ENCODE measurements around the gene LITAF. TPM values are rescaled to one million over a fixed set of nuclear protein-coding genes. Genes with fewer than 3 reads are reported as not detected.

Gene LITAF
- total RNA-seq, 4 donors from 2014 or later, result 59.7 to 93.5 (median 64.8) TPM

GRCh38 chr16:11612665-11613025 is 25.9 kb upstream of the LITAF start:
- TF ChIP-seq, protein P1, sequence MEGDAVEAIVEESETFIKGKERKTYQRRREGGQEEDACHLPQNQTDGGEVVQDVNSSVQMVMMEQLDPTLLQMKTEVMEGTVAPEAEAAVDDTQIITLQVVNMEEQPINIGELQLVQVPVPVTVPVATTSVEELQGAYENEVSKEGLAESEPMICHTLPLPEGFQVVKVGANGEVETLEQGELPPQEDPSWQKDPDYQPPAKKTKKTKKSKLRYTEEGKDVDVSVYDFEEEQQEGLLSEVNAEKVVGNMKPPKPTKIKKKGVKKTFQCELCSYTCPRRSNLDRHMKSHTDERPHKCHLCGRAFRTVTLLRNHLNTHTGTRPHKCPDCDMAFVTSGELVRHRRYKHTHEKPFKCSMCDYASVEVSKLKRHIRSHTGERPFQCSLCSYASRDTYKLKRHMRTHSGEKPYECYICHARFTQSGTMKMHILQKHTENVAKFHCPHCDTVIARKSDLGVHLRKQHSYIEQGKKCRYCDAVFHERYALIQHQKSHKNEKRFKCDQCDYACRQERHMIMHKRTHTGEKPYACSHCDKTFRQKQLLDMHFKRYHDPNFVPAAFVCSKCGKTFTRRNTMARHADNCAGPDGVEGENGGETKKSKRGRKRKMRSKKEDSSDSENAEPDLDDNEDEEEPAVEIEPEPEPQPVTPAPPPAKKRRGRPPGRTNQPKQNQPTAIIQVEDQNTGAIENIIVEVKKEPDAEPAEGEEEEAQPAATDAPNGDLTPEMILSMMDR (IDR thresholded peaks at IDR 0.05; ENCODE audit: low read depth), result no peak

GRCh38 chr16:11611871-11612664 is 25.3 kb upstream of the LITAF start:
- TF ChIP-seq, protein P1 (IDR thresholded peaks at IDR 0.05; ENCODE audit: low read depth), result no peak

DNA sequence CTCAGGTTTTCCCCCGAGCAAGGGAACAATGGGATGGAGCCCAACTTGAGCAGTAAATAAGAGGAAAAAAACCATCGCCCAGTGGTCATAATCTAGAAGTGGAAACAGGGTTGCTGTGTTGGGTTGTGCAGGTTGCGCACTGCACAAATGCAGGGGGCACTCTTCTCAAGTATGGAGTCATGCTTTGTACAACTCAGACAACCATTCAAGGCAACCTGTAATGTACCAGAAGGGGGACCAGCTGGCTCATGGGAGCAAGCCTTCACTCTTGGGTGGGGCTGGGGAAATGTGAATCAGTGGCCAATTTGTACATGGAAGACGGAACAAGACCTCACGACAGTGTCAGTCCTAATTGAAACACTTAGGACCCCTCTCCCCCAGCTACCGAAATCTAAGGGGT is 23.9 kb upstream of the LITAF start:
- TF ChIP-seq, protein P1 (IDR thresholded peaks at IDR 0.05; ENCODE audit: low read depth), result no peak

- TF ChIP-seq, protein P1 (IDR thresholded peaks at IDR 0.05; ENCODE audit: low read depth), result no peak
Measured at GRCh38 chr16:11610121-11610505, 23.4 kb upstream of the LITAF start.

GRCh38 chr16:11609474-11610120 is 22.9 kb upstream of the LITAF start:
- TF ChIP-seq, protein P1 (IDR thresholded peaks at IDR 0.05; ENCODE audit: low read depth), result no peak

DNA sequence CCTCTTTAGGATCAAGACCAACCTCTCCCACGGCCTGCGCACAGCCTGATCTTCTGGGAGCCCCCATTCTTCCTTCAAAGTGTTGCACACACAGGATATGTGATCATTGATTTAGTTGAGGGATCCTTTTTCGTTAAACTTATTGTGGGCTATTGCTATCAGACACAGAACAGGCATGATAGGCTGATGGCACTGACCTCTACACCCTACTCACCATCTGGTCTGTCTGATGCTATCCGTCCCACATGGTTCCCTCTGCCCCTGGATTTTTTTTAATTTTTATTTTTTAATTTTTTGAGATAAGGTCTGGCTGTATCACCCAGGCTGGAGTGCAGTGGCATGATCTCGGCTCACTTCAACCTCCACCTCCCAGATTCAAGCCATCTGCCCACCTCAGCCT is 19.2 kb upstream of the LITAF start:
- TF ChIP-seq, protein P1 (IDR thresholded peaks at IDR 0.05; ENCODE audit: low read depth), result no peak

DNA sequence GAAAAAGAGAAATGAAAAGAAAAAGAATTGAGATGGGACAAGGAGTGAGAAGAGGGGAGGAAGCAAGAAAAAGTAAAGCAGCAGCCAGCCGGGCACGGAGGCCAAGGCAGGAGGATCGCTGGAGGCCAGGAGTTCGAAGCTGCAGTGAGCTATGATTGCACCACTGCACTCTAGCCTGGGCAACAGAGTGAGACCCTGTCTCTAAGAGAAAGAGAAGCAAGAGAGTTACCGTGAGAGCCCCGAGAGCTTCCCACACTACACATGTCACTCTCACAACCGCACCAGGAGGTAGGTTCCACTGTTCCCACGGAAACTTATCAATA is 18.8 kb upstream of the LITAF start:
- TF ChIP-seq, protein P1 (IDR thresholded peaks at IDR 0.05; ENCODE audit: low read depth), result no peak

Measured in subcutaneous adipose tissue (tissue), 4 donors.